HepG2 (cell line): Measurements from ENCODE around the gene DBNDD1. TPM values are rescaled to one million over a fixed set of nuclear protein-coding genes. Genes with fewer than 3 reads are reported as not detected.

ENCODE experiments used
- ARHGAP35 ChIP-seq: sonication (generic); formaldehyde crosslinking; IDR thresholded peaks from 2 replicates; pipeline ENCODE4 v1.9.0; 2022; ENCODE audit warnings: mild to moderate bottlenecking, inconsistent platforms, moderate library complexity, missing genetic modification reagents, borderline replicate concordance
- DMAP1 ChIP-seq: IDR thresholded peaks from 2 replicates; pipeline ENCODE4 v1.6.1; 2016
- JUNB ChIP-seq: sonication (generic); formaldehyde crosslinking; IDR thresholded peaks from 2 replicates; pipeline ENCODE4 v1.8.0; 2022; ENCODE audit warnings: missing genetic modification reagents, mild to moderate bottlenecking, borderline replicate concordance
- KAT7 ChIP-seq: IDR thresholded peaks from 2 replicates; pipeline ENCODE4 v1.6.1; 2018; ENCODE audit warnings: borderline replicate concordance, missing compliant biosample characterization
- MAF1 ChIP-seq: sonication (generic); formaldehyde crosslinking; IDR thresholded peaks from 2 replicates; pipeline ENCODE4 v1.5.0; 2020; ENCODE audit warnings: missing genetic modification reagents, borderline replicate concordance
- MTF2 ChIP-seq: sonication (generic); formaldehyde crosslinking; IDR thresholded peaks from 2 replicates; pipeline ENCODE4 v1.5.0; 2020; ENCODE audit warnings: missing genetic modification reagents, borderline replicate concordance
- PHF5A ChIP-seq: IDR thresholded peaks from one replicate; pipeline ENCODE4 v1.6.1; 2018; ENCODE audit warnings: low read depth, missing genetic modification reagents; ENCODE audit not compliant: unreplicated experiment
- POGZ ChIP-seq: sonication (generic); formaldehyde crosslinking; IDR thresholded peaks from 2 replicates; pipeline ENCODE4 v1.4.0; 2020; ENCODE audit warnings: mild to moderate bottlenecking, missing genetic modification reagents
- RBM22 ChIP-seq: fragments of 200-400 bp; formaldehyde crosslinking; optimal IDR thresholded peaks from 2 replicates; pipeline ENCODE3; 2017; ENCODE audit warnings: mild to moderate bottlenecking, low read length, moderate library complexity
- RFX3 ChIP-seq: IDR thresholded peaks from 2 replicates; pipeline ENCODE4 v1.6.1; 2016; ENCODE audit warnings: missing biosample characterization, missing genetic modification reagents
- RFXANK ChIP-seq: IDR thresholded peaks from 2 replicates; pipeline ENCODE4 v1.6.1; 2016
- SOX5 ChIP-seq: IDR thresholded peaks from 2 replicates; pipeline ENCODE4 v1.6.1; 2016; ENCODE audit warnings: borderline replicate concordance
- SP4 ChIP-seq: sonication (generic); formaldehyde crosslinking; IDR thresholded peaks from 2 replicates; pipeline ENCODE4 v1.8.1; 2023; ENCODE audit warnings: mild to moderate bottlenecking, missing genetic modification reagents
- TFE3 ChIP-seq: IDR thresholded peaks from 2 replicates; pipeline ENCODE4 v1.6.1; 2016
- TOE1 ChIP-seq: sonication (generic); formaldehyde crosslinking; IDR thresholded peaks from 2 replicates; pipeline ENCODE4 v1.4.0; 2020; ENCODE audit warnings: mild to moderate bottlenecking, missing genetic modification reagents
- ZKSCAN8 ChIP-seq: IDR thresholded peaks from 2 replicates; pipeline ENCODE4 v1.6.1; 2016; ENCODE audit warnings: borderline replicate concordance, missing genetic modification reagents, missing compliant biosample characterization
- ZMYM3 ChIP-seq: sonication (generic); formaldehyde crosslinking; IDR thresholded peaks from 2 replicates; pipeline ENCODE4 v1.5.1; 2020; ENCODE audit warnings: mild to moderate bottlenecking, missing genetic modification reagents
- ZNF230 ChIP-seq: sonication (generic); formaldehyde crosslinking; IDR thresholded peaks from 2 replicates; pipeline ENCODE4 v1.4.0; 2020; ENCODE audit warnings: mild to moderate bottlenecking, missing genetic modification reagents
- ZNF572 ChIP-seq: sonication (generic); formaldehyde crosslinking; IDR thresholded peaks from 2 replicates; pipeline ENCODE4 v1.5.1; 2020; ENCODE audit warnings: mild to moderate bottlenecking, missing genetic modification reagents
- ZNF678 ChIP-seq: sonication (generic); formaldehyde crosslinking; IDR thresholded peaks from 2 replicates; pipeline ENCODE4 v1.4.0; 2020; ENCODE audit warnings: mild to moderate bottlenecking, missing genetic modification reagents
- ZNF704 ChIP-seq: sonication (generic); formaldehyde crosslinking; IDR thresholded peaks from 2 replicates; pipeline ENCODE4 v1.8.1; 2023; ENCODE audit warnings: mild to moderate bottlenecking, inconsistent platforms, moderate library complexity, missing genetic modification reagents, borderline replicate concordance
- ZNF766 ChIP-seq: sonication (generic); formaldehyde crosslinking; IDR thresholded peaks from 2 replicates; pipeline ENCODE4 v1.5.0; 2020; ENCODE audit warnings: missing genetic modification reagents, borderline replicate concordance
- ZNF781 ChIP-seq: sonication (generic); formaldehyde crosslinking; IDR thresholded peaks from 2 replicates; pipeline ENCODE4 v1.5.1; 2020; ENCODE audit warnings: borderline replicate concordance, mild to moderate bottlenecking, missing genetic modification reagents; ENCODE audit errors: not compliant biosample characterization
- polyA plus RNA-seq, 8 experiments: library from polyadenylated mRNA; depleted of rRNA in 3 of 8; stranded (reverse) in 7 of 8; unstranded in 1 of 8; fragments of >200 nt; fragmentation: Illumina TruSeq in 4 of 8; extraction: Trizol in 4 of 8; gene quantifications; 2 replicates each; pipeline versions ENCODE4 v1.2.1 to v1.2.3, GENCODE V29; 2011 to 2016; ENCODE audit warnings: low read depth in 4 of 8, missing spikeins in 1 of 8, mixed read lengths in 1 of 8; ENCODE audit not compliant: insufficient read depth in 1 of 8
- total RNA-seq, 5 experiments: library from RNA; depleted of rRNA; stranded (reverse); fragments of >200 nt; fragmentation: Illumina TruSeq; extraction: Trizol; gene quantifications; 2 replicates each; pipeline ENCODE4 v1.2.3, GENCODE V29; 2016; ENCODE audit warnings: low read depth in 1 of 5
- TF ChIP-seq, protein P1 (sequence below): sonication (generic); IDR thresholded peaks from 2 replicates; pipeline ENCODE4 v1.6.1; 2016; ENCODE audit warnings: low read depth, borderline replicate concordance
- TF ChIP-seq, protein P2 (sequence below): sonication (generic); formaldehyde crosslinking; IDR thresholded peaks from 2 replicates; pipeline ENCODE4 v1.5.0; 2020; ENCODE audit warnings: mild to moderate bottlenecking, missing genetic modification reagents

DBNDD1 gene
- total and polyA plus RNA-seq, 2 of the 13 experiments (the other 11 are each of a cell fraction or from before 2014, with no cell fraction given), result 17.0 to 40.4 TPM

DNA sequence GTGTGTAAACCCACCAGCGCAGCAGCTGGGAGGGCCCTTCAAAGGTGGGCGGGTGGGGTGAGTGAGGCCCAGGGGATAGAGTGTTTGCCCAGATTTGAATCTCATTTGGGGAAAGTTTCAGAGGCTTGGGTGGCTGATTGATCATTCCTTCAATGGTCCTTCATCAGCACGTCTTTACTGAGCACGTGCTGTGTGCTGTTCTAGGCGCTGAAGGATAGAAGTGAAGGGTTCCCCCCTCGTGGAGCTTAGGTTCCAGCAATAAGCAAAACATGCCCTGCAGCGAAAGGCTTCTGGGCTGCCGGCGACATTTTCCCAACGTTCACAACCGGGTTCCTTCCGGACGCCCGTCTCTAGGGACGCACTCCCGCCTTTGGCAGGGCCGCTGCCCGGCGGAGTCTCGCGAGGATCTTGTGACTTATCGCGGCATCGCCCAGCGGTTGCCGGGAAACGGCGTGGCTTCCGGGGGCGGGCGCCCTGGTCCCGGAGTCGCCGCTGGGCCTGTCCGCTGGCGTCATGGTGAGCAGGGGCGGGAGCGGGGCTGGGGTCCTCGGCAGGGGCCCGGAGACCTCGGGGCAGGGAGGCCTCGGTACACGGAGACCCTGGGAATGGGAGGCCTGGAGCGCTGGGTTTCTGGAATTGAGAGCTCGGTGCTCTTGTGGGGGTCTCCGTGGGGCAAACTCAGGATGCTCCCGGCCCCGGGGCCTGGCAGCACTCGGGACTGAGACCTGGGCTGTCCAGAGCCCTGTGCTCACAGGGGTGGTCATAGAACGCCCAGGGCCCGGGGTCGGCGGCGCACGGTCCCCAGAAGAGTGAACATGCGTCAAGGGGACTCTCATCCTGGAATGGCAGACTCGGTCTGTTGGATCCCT, 3.2 kb upstream of the DBNDD1 start (continued):
- TF ChIP-seq ZNF572 (peak; percentile 91; the same call in 1 of the 2 replicates), TFE3 (CRISPR knock-in tag) (peak; percentile 66; the same call in 1 of the 2 replicates), SOX5 (CRISPR knock-in tag) (no peak), POGZ (CRISPR knock-in tag) (no peak), MAF1 (CRISPR knock-in tag) (0 out of 2 replicates have a peak, but pooled peaks have one; percentile 57), RFXANK (CRISPR knock-in tag) (no peak; the same call in 1 of the 2 replicates), ZMYM3 (no peak), ZNF781 (peak; percentile 65), RFX3 (CRISPR knock-in tag) (peak; percentile 92), ARHGAP35 (CRISPR knock-in tag) (no peak; the same call in 1 of the 2 replicates), ZNF678 (no peak), PHF5A (CRISPR knock-in tag) (peak; percentile 97), TOE1 (CRISPR knock-in tag) (peak; percentile 30; the same call in 1 of the 2 replicates), KAT7 (CRISPR knock-in tag) (0 out of 2 replicates have a peak, but pooled peaks have one; percentile 49), RBM22 (peak; percentile 75), MTF2 (CRISPR knock-in tag) (0 out of 2 replicates have a peak, but pooled peaks have one; percentile 46), ZKSCAN8 (no peak), JUNB (CRISPR knock-in tag) (no peak), ZNF230 (peak; percentile 75; the same call in 1 of the 2 replicates), ZNF766 (peak; percentile 31; the same call in 1 of the 2 replicates), ZNF704 (CRISPR knock-in tag) (peak; percentile 82), DMAP1 (peak; percentile 84; the same call in 1 of the 2 replicates), SP4 (peak; percentile 50; the same call in 1 of the 2 replicates)
- TF ChIP-seq, protein P1, sequence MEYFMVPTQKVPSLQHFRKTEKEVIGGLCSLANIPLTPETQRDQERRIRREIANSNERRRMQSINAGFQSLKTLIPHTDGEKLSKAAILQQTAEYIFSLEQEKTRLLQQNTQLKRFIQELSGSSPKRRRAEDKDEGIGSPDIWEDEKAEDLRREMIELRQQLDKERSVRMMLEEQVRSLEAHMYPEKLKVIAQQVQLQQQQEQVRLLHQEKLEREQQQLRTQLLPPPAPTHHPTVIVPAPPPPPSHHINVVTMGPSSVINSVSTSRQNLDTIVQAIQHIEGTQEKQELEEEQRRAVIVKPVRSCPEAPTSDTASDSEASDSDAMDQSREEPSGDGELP, result peak; percentile 59; the same call in 1 of the 2 replicates
- TF ChIP-seq, protein P2, sequence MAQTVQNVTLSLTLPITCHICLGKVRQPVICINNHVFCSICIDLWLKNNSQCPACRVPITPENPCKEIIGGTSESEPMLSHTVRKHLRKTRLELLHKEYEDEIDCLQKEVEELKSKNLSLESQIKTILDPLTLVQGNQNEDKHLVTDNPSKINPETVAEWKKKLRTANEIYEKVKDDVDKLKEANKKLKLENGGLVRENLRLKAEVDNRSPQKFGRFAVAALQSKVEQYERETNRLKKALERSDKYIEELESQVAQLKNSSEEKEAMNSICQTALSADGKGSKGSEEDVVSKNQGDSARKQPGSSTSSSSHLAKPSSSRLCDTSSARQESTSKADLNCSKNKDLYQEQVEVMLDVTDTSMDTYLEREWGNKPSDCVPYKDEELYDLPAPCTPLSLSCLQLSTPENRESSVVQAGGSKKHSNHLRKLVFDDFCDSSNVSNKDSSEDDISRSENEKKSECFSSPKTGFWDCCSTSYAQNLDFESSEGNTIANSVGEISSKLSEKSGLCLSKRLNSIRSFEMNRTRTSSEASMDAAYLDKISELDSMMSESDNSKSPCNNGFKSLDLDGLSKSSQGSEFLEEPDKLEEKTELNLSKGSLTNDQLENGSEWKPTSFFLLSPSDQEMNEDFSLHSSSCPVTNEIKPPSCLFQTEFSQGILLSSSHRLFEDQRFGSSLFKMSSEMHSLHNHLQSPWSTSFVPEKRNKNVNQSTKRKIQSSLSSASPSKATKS (CRISPR knock-in tag), result no peak
